RWPE2 (cell line): ENCODE measurements around the gene UBE2L5.
"Not testable (repeated sequence)": the region's sequence is repeated elsewhere in the genome, so short reads cannot be mapped to it uniquely, and the experiment has no call there.

ENCODE experiments used
- ATAC-seq: fragments of 200-7000 bp; cut with Tn5 transposase; 3 replicates; pipeline ENCODE4 v1.9.1; 2021; ENCODE audit warnings: low read depth
- DNase-seq: peaks from one replicate; pipeline ENCODE4 v3.0.0-alpha.2; 2020; ENCODE audit warnings: low spot score
- H3K27ac ChIP-seq: fragments of 450-650 bp; 2 replicates; pipeline ENCODE4 v1.5.1; 2017; ENCODE audit warnings: mild to moderate bottlenecking; ENCODE audit not compliant: poor library complexity, severe bottlenecking
- H3K27me3 ChIP-seq: fragments of 250-450 bp; sonication (Bioruptor Pico); 2 replicates; pipeline ENCODE4 v1.5.1; 2021; ENCODE audit warnings: mild to moderate bottlenecking, moderate library complexity; ENCODE audit not compliant: insufficient read depth, poor library complexity, severe bottlenecking
- H3K36me3 ChIP-seq: fragments of 250-450 bp; sonication (Bioruptor Pico); 2 replicates; pipeline ENCODE4 v1.5.1; 2020; ENCODE audit warnings: low read depth, mild to moderate bottlenecking, moderate library complexity
- H3K4me1 ChIP-seq: fragments of 250-450 bp; sonication (Bioruptor Pico); 2 replicates; pipeline ENCODE4 v1.5.1; 2021; ENCODE audit warnings: mild to moderate bottlenecking, moderate library complexity; ENCODE audit not compliant: insufficient read depth, poor library complexity, severe bottlenecking
- H3K4me3 ChIP-seq: fragments of 250-450 bp; sonication (Bioruptor Pico); 2 replicates; pipeline ENCODE4 v1.5.1; 2021; ENCODE audit warnings: mild to moderate bottlenecking, moderate library complexity; ENCODE audit not compliant: severe bottlenecking
- H3K9me3 ChIP-seq: fragments of 250-450 bp; sonication (Bioruptor Pico); 2 replicates; pipeline ENCODE4 v1.5.1; 2021; ENCODE audit warnings: mild to moderate bottlenecking, moderate library complexity; ENCODE audit not compliant: severe bottlenecking
- CTCF ChIP-seq: fragments of 450-650 bp; IDR thresholded peaks from one replicate; pipeline ENCODE4 v1.5.1; 2017; ENCODE audit warnings: mild to moderate bottlenecking, moderate library complexity; ENCODE audit not compliant: poor library complexity, severe bottlenecking

The UBE2L5 gene

GRCh38 chr13:30443957-30444404 lies 21.7 kb downstream of the UBE2L5 start:
- H3K4me1 ChIP-seq, result no peaks in the 10 kb centered on the region
- DNase-seq, result no peak
- H3K4me3 ChIP-seq, result no peak overlapping the region
- ATAC-seq, result no peak
- H3K9me3 ChIP-seq, result no peaks in the 10 kb centered on the region
- no peak overlapping the region for H3K27ac ChIP-seq
- no peaks in the 10 kb centered on the region for H3K27me3 ChIP-seq
- no peak for TF ChIP-seq CTCF
- H3K36me3 ChIP-seq, result no peaks in the 10 kb centered on the region

- Histone ChIP-seq H3K9me3 (no peaks in the 10 kb centered on the region), H3K27me3 (no peaks in the 10 kb centered on the region), H3K4me1 (no peaks in the 10 kb centered on the region), H3K36me3 (no peaks in the 10 kb centered on the region), H3K4me3 (no peak overlapping the region), H3K27ac (no peak overlapping the region)
- ATAC-seq (peak; percentile 21; the same call in 2 of the 3 replicates), DNase-seq (no peak)
- TF ChIP-seq CTCF, result no peak
These were observed 23.8 kb downstream of the UBE2L5 start for GRCh38 chr13:30446126-30446500.

GRCh38 chr13:30448441-30448840 lies 26.1 kb downstream of the UBE2L5 start:
- no peak for TF ChIP-seq CTCF
- no peak for ATAC-seq
- no peak for DNase-seq
- no peaks in the 10 kb centered on the region for H3K36me3 ChIP-seq
- H3K27ac ChIP-seq, result no peak overlapping the region
- no peaks in the 10 kb centered on the region for H3K27me3 ChIP-seq
- H3K4me3 ChIP-seq, result no peak overlapping the region
- H3K9me3 ChIP-seq, result no peaks in the 10 kb centered on the region
- H3K4me1 ChIP-seq, result no peaks in the 10 kb centered on the region

- H3K9me3 ChIP-seq, result no peaks in the 10 kb centered on the region
- no peak overlapping the region for H3K27ac ChIP-seq
- no peaks in the 10 kb centered on the region for H3K36me3 ChIP-seq
- H3K4me3 ChIP-seq, result no peak overlapping the region
- H3K4me1 ChIP-seq, result no peaks in the 10 kb centered on the region
- no peak for ATAC-seq
- no peak for TF ChIP-seq CTCF
- DNase-seq, result no peak
- H3K27me3 ChIP-seq, result no peaks in the 10 kb centered on the region
These were observed 27.8 kb downstream of the UBE2L5 start for GRCh38 chr13:30450066-30450465.

- not testable (repeated sequence) for H3K36me3 ChIP-seq, ATAC-seq, H3K4me3 ChIP-seq, DNase-seq, H3K27ac ChIP-seq, H3K9me3 ChIP-seq, H3K27me3 ChIP-seq, H3K4me1 ChIP-seq
These were observed 29.2 kb downstream of the UBE2L5 start for GRCh38 chr13:30451476-30451875.
